Activated T-helper 1 cell treated with anti-CD3 and anti-CD28 coated beads, Interleukin-12 subunit alpha, Interleukin-12 subunit beta, Interleukin-2, Interleukin-4 antibody, amounts not matched to agents 30 ng/mL and 10 ng/mL and 1 ng/mL, durations not matched to agents 14 hours and 24 hours and 36 hours (primary cell): ENCODE data around the gene FAM168A. TPM values are rescaled to one million over a fixed set of nuclear protein-coding genes. Genes with fewer than 3 reads are reported as not detected.

Experiments used
- DNase-seq: peaks from one replicate; pipeline ENCODE4 v3.0.0; 2021; ENCODE audit warnings: low spot score
- H3K27ac Mint-ChIP-seq: one replicate; pipeline ENCODE4 v1.8.0; 2021; ENCODE audit warnings: mild to moderate bottlenecking, mixed read lengths
- H3K27me3 Mint-ChIP-seq: one replicate; pipeline ENCODE4 v1.8.0; 2022; ENCODE audit warnings: mild to moderate bottlenecking, moderate library complexity, mixed read lengths; ENCODE audit not compliant: insufficient read depth
- H3K36me3 Mint-ChIP-seq: one replicate; pipeline ENCODE4 v1.8.0; 2021; ENCODE audit warnings: low read depth, mixed read lengths
- H3K4me1 Mint-ChIP-seq: one replicate; pipeline ENCODE4 v1.8.0; 2021; ENCODE audit warnings: low read depth, mixed read lengths
- H3K4me3 Mint-ChIP-seq: one replicate; pipeline ENCODE4 v1.8.0; 2021; ENCODE audit warnings: mild to moderate bottlenecking, moderate library complexity, mixed read lengths
- H3K9me3 Mint-ChIP-seq: one replicate; pipeline ENCODE4 v1.8.0; 2021; ENCODE audit warnings: mixed read lengths
- intact Hi-C: fragments of 100-400 bp; cut with micrococcal nuclease; formaldehyde crosslinking; loops from one replicate; pipeline ENCODE4 v1.15.1; 2024
- total RNA-seq: library from RNA; stranded (reverse); gene quantifications from 2 replicates; pipeline ENCODE4 v1.2.3, GENCODE V29; 2022

FAM168A gene
- total RNA-seq, 1 donor from 2014 or later, result 19.4 TPM

- Mint-ChIP-seq H3K27me3 (no peaks in the 10 kb centered on the region), H3K36me3 (peaks cover 12% of the 10 kb centered on the region), H3K4me1 (peaks cover 5% of the 10 kb centered on the region), H3K4me3 (no peak overlapping the region), H3K27ac (no peak overlapping the region), H3K9me3 (no peaks in the 10 kb centered on the region)
- intact Hi-C loops, result no loop called here
- no peak for DNase-seq
These were observed 202.4 kb downstream of the FAM168A start for GRCh38 chr11:73395297-73396208.

GRCh38 chr11:73394416-73395296, 203.3 kb downstream of the FAM168A start:
- H3K4me3 Mint-ChIP-seq, result no peak overlapping the region
- H3K4me1 Mint-ChIP-seq, result peaks cover 8% of the 10 kb centered on the region
- H3K27ac Mint-ChIP-seq, result no peak overlapping the region
- H3K9me3 Mint-ChIP-seq, result no peaks in the 10 kb centered on the region
- H3K36me3 Mint-ChIP-seq, result peaks cover 15% of the 10 kb centered on the region
- intact Hi-C loops, result no loop called here
- DNase-seq, result no peak
- H3K27me3 Mint-ChIP-seq, result no peaks in the 10 kb centered on the region

GRCh38 chr11:73393479-73394415, 204.2 kb downstream of the FAM168A start:
- H3K4me1 Mint-ChIP-seq, result peaks cover 6% of the 10 kb centered on the region
- H3K9me3 Mint-ChIP-seq, result no peaks in the 10 kb centered on the region
- no peak overlapping the region for H3K4me3 Mint-ChIP-seq
- no peaks in the 10 kb centered on the region for H3K27me3 Mint-ChIP-seq
- peak; percentile 55 for DNase-seq
- intact Hi-C loops, result loop anchor here (1.0 to 2.0 kb wide), 4 partner anchors 16 to 267 kb away; no protein-coding TSS in a partner anchor
- no peak overlapping the region for H3K27ac Mint-ChIP-seq
- peaks cover 15% of the 10 kb centered on the region for H3K36me3 Mint-ChIP-seq

- H3K4me3 Mint-ChIP-seq, result no peak overlapping the region
- intact Hi-C loops, result loop anchor here (1.0 to 2.0 kb wide), 4 partner anchors 16 to 268 kb away; no protein-coding TSS in a partner anchor
These were observed 204.9 kb downstream of the FAM168A start for GRCh38 chr11:73393011-73393380.

GRCh38 chr11:73392108-73393010, 205.6 kb downstream of the FAM168A start:
- H3K4me1 Mint-ChIP-seq, result peaks cover 13% of the 10 kb centered on the region
- intact Hi-C loops, result loop anchor here (1.0 to 2.0 kb wide), 4 partner anchors 15 to 268 kb away; no protein-coding TSS in a partner anchor
- H3K9me3 Mint-ChIP-seq, result no peaks in the 10 kb centered on the region
- peaks cover 12% of the 10 kb centered on the region for H3K36me3 Mint-ChIP-seq
- H3K4me3 Mint-ChIP-seq, result no peak overlapping the region
- no peak for DNase-seq
- peak overlapping the region; percentile 12 for H3K27ac Mint-ChIP-seq
- no peaks in the 10 kb centered on the region for H3K27me3 Mint-ChIP-seq

More at GRCh38 chr11:73393011-73393380, 204.9 kb downstream of the FAM168A start:
- H3K9me3 Mint-ChIP-seq, result no peaks in the 10 kb centered on the region
- peaks cover 10% of the 10 kb centered on the region for H3K4me1 Mint-ChIP-seq
- no peak overlapping the region for H3K27ac Mint-ChIP-seq
- no peak for DNase-seq
- H3K36me3 Mint-ChIP-seq, result peaks cover 15% of the 10 kb centered on the region
- H3K27me3 Mint-ChIP-seq, result no peaks in the 10 kb centered on the region

GRCh38 chr11:73391665-73392064, 206.2 kb downstream of the FAM168A start:
- Mint-ChIP-seq H3K4me1 (peaks cover 20% of the 10 kb centered on the region), H3K36me3 (peaks cover 8% of the 10 kb centered on the region), H3K4me3 (no peak overlapping the region), H3K27me3 (no peaks in the 10 kb centered on the region), H3K9me3 (no peaks in the 10 kb centered on the region), H3K27ac (no peak overlapping the region)
- intact Hi-C loops, result loop anchor here (2.0 kb wide), 1 partner anchor 269 kb away; no protein-coding TSS in a partner anchor
- no peak for DNase-seq

GRCh38 chr11:73390601-73391565, 207.0 kb downstream of the FAM168A start:
- DNase-seq, result no peak
- H3K4me3 Mint-ChIP-seq, result no peak overlapping the region
- intact Hi-C loops, result no loop called here
- H3K9me3 Mint-ChIP-seq, result no peaks in the 10 kb centered on the region
- no peaks in the 10 kb centered on the region for H3K27me3 Mint-ChIP-seq
- H3K36me3 Mint-ChIP-seq, result peaks cover 6% of the 10 kb centered on the region
- H3K27ac Mint-ChIP-seq, result no peak overlapping the region
- peaks cover 28% of the 10 kb centered on the region for H3K4me1 Mint-ChIP-seq

- H3K9me3 Mint-ChIP-seq, result no peaks in the 10 kb centered on the region
- peaks cover 38% of the 10 kb centered on the region for H3K4me1 Mint-ChIP-seq
- H3K36me3 Mint-ChIP-seq, result peaks cover 6% of the 10 kb centered on the region
- no peak overlapping the region for H3K4me3 Mint-ChIP-seq
- H3K27me3 Mint-ChIP-seq, result no peaks in the 10 kb centered on the region
- no peak for DNase-seq
- intact Hi-C loops, result no loop called here
- H3K27ac Mint-ChIP-seq, result peak overlapping the region; percentile 0
These were observed 208.0 kb downstream of the FAM168A start for GRCh38 chr11:73389916-73390315.

- H3K36me3 Mint-ChIP-seq, result peaks cover 6% of the 10 kb centered on the region
- H3K27ac Mint-ChIP-seq, result no peak overlapping the region
- peaks cover 45% of the 10 kb centered on the region for H3K4me1 Mint-ChIP-seq
- no peaks in the 10 kb centered on the region for H3K27me3 Mint-ChIP-seq
- intact Hi-C loops, result no loop called here
- no peaks in the 10 kb centered on the region for H3K9me3 Mint-ChIP-seq
- no peak for DNase-seq
- no peak overlapping the region for H3K4me3 Mint-ChIP-seq
These were observed 208.8 kb downstream of the FAM168A start for GRCh38 chr11:73389134-73389525.

- Mint-ChIP-seq H3K4me1 (peaks cover 52% of the 10 kb centered on the region), H3K36me3 (peaks cover 6% of the 10 kb centered on the region), H3K27ac (peak overlapping the region; percentile 67), H3K27me3 (no peaks in the 10 kb centered on the region), H3K9me3 (no peaks in the 10 kb centered on the region), H3K4me3 (no peak overlapping the region)
- intact Hi-C loops, result no loop called here
- DNase-seq, result no peak
These were observed 209.4 kb downstream of the FAM168A start for GRCh38 chr11:73388265-73389133.
